Epithelial cell of esophagus (primary cell): ENCODE data around the gene SDE2.
A peak's percentile ranks its signal among the peaks of the same experiment; 100 is the strongest.

Experiments
- DNase-seq: peaks from one replicate; pipeline ENCODE4 v3.0.0; 2010; ENCODE audit warnings: low read depth
- H3K4me3 ChIP-seq: 2 replicates; pipeline ENCODE4 v1.5.1; 2011; ENCODE audit warnings: mild to moderate bottlenecking, low read length, control low read depth
- TF ChIP-seq, protein P1 (sequence below): IDR thresholded peaks from 2 replicates; pipeline ENCODE4 v1.5.1; 2011; ENCODE audit warnings: low read depth, mild to moderate bottlenecking, low read length, control low read depth, inconsistent platforms; ENCODE audit not compliant: insufficient read depth; ENCODE audit errors: missing control alignments

The SDE2 gene

DNA sequence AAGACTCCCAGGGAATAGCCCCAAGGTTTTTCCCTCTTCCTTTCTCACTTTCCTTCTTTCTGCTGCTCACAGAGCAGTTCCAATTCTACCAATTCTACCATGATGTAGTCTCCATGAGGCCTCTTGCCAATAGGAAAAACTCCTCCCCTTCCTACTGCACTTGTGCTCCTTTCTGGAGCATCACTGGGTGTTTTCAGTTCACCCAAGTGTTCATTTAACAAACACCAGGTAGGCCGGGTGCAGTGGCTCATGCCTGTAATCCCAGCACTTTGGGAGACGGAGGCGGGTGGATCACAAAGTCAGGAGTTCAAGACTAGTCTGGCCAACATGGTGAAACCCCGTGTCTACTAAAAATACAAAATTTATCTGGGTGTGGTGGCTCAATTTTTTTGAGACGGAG is 36.8 kb upstream of the SDE2 start:
- no peak for DNase-seq
- no peak overlapping the region for H3K4me3 ChIP-seq
- TF ChIP-seq, protein P1, sequence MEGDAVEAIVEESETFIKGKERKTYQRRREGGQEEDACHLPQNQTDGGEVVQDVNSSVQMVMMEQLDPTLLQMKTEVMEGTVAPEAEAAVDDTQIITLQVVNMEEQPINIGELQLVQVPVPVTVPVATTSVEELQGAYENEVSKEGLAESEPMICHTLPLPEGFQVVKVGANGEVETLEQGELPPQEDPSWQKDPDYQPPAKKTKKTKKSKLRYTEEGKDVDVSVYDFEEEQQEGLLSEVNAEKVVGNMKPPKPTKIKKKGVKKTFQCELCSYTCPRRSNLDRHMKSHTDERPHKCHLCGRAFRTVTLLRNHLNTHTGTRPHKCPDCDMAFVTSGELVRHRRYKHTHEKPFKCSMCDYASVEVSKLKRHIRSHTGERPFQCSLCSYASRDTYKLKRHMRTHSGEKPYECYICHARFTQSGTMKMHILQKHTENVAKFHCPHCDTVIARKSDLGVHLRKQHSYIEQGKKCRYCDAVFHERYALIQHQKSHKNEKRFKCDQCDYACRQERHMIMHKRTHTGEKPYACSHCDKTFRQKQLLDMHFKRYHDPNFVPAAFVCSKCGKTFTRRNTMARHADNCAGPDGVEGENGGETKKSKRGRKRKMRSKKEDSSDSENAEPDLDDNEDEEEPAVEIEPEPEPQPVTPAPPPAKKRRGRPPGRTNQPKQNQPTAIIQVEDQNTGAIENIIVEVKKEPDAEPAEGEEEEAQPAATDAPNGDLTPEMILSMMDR = no peak

DNA sequence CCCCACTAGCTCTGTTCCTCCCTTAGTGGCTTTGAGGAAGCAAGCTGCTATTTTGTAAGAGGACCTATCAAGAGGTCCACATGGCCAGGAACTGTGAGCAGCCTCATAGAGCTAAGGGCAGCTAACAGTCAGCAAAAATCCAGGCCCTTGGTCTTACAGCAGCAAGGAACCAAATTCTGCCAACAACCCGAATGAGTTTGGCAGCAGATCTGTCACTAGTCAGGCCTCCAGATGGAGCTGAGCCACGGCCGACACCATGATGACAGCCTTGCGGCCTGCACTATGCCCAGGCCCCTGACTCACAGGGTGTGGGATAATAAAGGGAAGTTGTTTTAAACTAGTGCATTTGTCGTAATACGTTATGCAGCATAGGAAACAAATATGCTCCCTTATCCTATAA is 35.3 kb upstream of the SDE2 start:
- TF ChIP-seq, protein P1 = peak; percentile 12
- H3K4me3 ChIP-seq = no peak overlapping the region
- peak; percentile 88 for DNase-seq

DNA sequence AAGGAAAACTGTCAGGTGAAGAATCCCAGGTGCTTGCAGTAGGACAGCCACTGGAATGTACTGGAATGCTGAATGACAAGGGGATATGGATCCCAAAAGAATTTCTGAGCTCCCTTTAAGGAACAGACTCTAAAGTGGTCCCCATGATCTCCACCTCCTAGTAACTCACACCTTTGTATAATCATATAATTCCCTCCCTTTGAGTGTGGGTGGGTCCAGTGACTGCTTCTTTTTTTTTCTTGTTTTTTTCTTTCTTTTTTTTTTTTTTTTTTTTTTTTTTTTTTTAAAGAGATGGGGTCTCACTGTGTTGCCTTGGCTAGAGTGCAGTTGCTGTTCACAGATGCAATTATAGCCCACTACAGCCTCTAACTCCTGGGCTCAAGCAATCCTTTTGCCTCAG is 34.8 kb upstream of the SDE2 start:
- DNase-seq = no peak
- H3K4me3 ChIP-seq = no peak overlapping the region

DNA sequence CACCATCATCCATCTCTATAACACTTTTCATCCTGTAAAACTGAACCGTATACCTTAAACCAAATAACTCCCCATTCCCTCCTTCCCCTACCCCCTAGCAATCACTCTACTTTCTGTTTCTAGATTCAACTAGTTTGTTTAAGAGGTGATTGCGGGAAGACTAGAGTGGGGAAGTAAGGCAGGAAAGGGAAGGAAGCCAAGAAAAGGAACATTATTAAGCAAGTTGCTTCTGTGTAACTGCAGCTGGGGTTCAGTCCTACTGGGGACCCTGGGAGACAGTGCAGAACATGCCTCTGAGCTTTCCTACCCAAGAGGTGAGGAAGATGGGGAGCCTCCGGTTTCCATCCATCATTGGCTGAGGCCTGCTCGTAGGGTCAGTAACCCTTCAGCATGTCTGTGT is 34.4 kb upstream of the SDE2 start:
- no peak overlapping the region for H3K4me3 ChIP-seq
- TF ChIP-seq, protein P1 = no peak
- DNase-seq = no peak

More for the DNA sequence above, 34.8 kb upstream of the SDE2 start:
- TF ChIP-seq, protein P1 = no peak

DNA sequence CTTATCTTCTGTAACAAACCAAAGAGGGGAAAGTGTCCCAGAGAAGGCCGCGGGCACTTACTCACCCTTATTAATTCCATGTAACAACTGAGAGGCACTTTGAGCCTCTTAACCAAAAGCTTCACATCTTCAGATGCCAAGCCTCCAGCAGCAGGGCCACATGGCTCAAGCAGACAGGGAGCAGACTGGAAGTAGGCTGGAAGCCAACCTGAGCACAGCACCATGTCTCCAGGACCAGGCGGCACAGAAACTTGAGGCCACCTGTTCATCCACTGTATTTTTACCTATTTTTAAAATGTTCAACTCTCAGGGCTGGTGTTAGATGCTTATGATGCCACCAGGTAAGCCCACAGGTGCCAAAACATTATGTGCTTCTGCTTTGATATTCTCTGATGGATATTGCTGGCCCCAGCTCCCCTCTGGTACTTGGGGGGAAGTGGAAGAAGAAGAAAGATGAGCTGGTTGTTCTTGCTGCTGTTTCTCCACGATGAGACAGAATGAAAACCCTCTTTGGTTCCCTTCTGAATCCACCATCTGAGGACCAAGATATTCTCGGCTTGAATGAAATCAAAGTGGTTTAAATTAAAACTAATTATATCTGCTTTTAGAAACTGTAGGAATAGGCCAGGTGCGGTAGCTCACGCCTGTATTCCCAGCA is 30.6 kb upstream of the SDE2 start:
- no peak for DNase-seq
- TF ChIP-seq, protein P1 = no peak
- H3K4me3 ChIP-seq = no peak overlapping the region

DNA sequence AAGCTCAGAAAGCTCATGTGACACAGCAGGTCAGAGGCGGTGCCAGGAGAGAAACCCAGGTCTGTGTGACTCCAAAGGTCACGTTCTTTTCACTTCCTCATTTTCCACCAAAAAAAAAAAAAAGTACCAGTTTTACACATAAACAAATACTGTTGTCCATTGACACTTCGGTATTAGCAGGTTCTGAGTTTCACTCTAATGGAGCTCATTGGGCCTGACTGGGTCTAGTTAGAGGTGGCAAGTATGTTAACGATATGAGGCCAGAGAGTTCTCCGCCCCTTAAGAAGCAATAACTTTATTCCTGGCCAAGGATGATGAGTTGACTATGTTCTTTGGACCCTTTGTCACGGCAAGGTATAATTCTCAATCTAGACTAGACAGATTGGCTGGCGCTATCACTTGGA is 30.0 kb upstream of the SDE2 start:
- H3K4me3 ChIP-seq = no peak overlapping the region
- TF ChIP-seq, protein P1 = no peak
- no peak for DNase-seq
